SIG-M5 (cell line): ENCODE measurements around the gene TMEM191C.
"Not testable (repeated sequence)": the region's sequence is repeated elsewhere in the genome, so short reads cannot be mapped to it uniquely, and the experiment has no call there.

Experiments used
- DNase-seq: peaks from one replicate; lab custom pipeline; 2025; lab: John Stamatoyannopoulos, UW

Gene TMEM191C

GRCh38 chr22:21473664-21474063 lies 6.5 kb downstream of the TMEM191C start:
- not testable (repeated sequence) for DNase-seq

GRCh38 chr22:21484039-21484438 lies 16.9 kb downstream of the TMEM191C start:
- DNase-seq: not testable (repeated sequence)

- DNase-seq: not testable (repeated sequence)
Measured at GRCh38 chr22:21487723-21488122, 20.5 kb downstream of the TMEM191C start.

GRCh38 chr22:21489149-21489680 lies 22.0 kb downstream of the TMEM191C start:
- DNase-seq: not testable (repeated sequence)

GRCh38 chr22:21490556-21490955 lies 23.4 kb downstream of the TMEM191C start:
- DNase-seq: not testable (repeated sequence)

- not testable (repeated sequence) for DNase-seq
Measured at GRCh38 chr22:21492271-21492670, 25.1 kb downstream of the TMEM191C start.

- not testable (repeated sequence) for DNase-seq
Measured at GRCh38 chr22:21493789-21494782, 26.9 kb downstream of the TMEM191C start.

- not testable (repeated sequence) for DNase-seq
Measured at GRCh38 chr22:21497984-21498383, 30.8 kb downstream of the TMEM191C start.

GRCh38 chr22:21498489-21498888 lies 31.3 kb downstream of the TMEM191C start:
- not testable (repeated sequence) for DNase-seq

- not testable (repeated sequence) for DNase-seq
Measured at GRCh38 chr22:21499623-21500506, 32.7 kb downstream of the TMEM191C start.

GRCh38 chr22:21510397-21510796 lies 43.2 kb downstream of the TMEM191C start:
- DNase-seq: not testable (repeated sequence)

GRCh38 chr22:21512022-21512421 lies 44.8 kb downstream of the TMEM191C start:
- DNase-seq: not testable (repeated sequence)

- not testable (repeated sequence) for DNase-seq
Measured at GRCh38 chr22:21514117-21514516, 46.9 kb downstream of the TMEM191C start.

GRCh38 chr22:21515234-21515633 lies 48.0 kb downstream of the TMEM191C start:
- not testable (repeated sequence) for DNase-seq

- not testable (repeated sequence) for DNase-seq
Measured at GRCh38 chr22:21516522-21516921, 49.3 kb downstream of the TMEM191C start.

GRCh38 chr22:21516970-21517764 lies 50.0 kb downstream of the TMEM191C start:
- DNase-seq: not testable (repeated sequence)
